GM19351 (cell line): Measurements from ENCODE around the gene COLQ.
"Not testable (repeated sequence)": the region's sequence is repeated elsewhere in the genome, so short reads cannot be mapped to it uniquely, and the experiment has no call there.

ENCODE experiments used
- ATAC-seq: cut with Tn5 transposase; IDR thresholded peaks from one replicate; pipeline ENCODE4 v1.9.1; 2021; ENCODE audit warnings: mild to moderate bottlenecking, moderate library complexity; ENCODE audit not compliant: unreplicated experiment

Gene COLQ

GRCh38 chr3:15521573-15521965, at the start of gene COLQ:
Gene COLQ, minus strand, starts transcription at chr3:15521706. Its CDS starts 81 bp downstream, at chr3:15521625.
- ATAC-seq, result no peak

GRCh38 chr3:15563190-15563589, 41.7 kb upstream of the COLQ start:
- ATAC-seq, result no peak

- ATAC-seq, result no peak
Observed at GRCh38 chr3:15562560-15562959, 41.1 kb upstream of the COLQ start.

GRCh38 chr3:15558581-15558980, 37.1 kb upstream of the COLQ start:
- no peak for ATAC-seq

GRCh38 chr3:15557511-15557946, 36.0 kb upstream of the COLQ start:
- peak; percentile 62 for ATAC-seq

- peak; percentile 91 for ATAC-seq
Observed at GRCh38 chr3:15556512-15556911, 35.0 kb upstream of the COLQ start.

DNA sequence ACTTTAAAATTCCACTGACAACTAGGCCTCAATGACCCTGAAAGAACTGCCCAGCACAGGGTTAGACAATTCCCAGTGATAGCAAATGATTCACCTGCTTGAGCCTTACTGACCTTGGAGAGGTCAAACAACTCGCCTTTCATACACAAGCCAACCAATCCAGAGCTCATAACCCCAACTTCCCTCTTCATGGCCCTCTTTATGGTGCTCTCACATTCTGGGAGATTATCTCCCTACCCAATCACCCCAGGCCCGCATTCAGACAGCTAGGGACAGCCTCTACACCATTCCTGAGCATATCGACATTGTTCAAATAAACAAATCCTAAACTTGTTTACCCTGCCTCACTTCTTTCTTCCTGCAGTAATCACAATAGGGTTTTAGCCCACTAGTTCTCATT, 32.2 kb upstream of the COLQ start:
- no peak for ATAC-seq

DNA sequence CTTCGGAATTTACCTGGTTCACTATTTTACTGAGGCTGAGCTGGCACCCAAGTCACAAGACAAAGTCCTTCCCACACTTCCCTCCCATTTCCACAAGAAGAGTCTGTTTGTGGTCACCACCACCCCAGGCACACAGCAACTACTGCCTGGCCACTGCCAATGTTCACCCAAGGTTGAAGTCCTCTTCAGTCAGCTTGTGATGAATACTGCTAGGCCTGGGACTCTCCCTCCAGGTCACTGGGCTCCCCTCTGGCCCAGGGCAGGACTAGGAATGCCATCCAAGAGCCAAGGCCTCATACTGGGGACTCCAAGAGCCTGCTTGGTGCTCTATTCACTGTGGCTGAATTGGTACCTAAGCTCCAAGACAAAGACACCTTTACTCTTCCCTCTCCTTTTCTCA, 30.4 kb upstream of the COLQ start:
- no peak for ATAC-seq

DNA sequence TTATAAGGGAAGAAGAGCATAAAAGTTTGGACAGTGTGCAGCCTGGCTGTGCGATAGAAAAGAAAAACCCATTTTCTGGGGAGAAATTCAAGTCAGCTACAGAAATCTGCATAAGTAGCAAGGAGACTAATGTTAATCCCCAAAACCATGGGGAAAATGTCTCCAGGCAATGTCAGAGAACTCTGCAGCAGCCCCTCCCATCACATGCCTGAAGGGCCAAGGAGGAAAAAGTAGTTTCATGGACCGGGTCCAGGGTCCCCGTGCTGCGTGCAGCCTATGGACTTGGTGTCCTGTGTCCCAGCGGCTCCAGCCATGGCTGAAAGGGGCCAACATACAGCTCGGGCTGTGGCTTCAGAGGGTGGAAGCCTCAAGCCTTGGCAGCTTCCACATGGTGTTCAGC, 28.3 kb upstream of the COLQ start:
- no peak for ATAC-seq

GRCh38 chr3:15542614-15543013, 21.1 kb upstream of the COLQ start:
- no peak for ATAC-seq

GRCh38 chr3:15541371-15541770, 19.9 kb upstream of the COLQ start:
- no peak for ATAC-seq

DNA sequence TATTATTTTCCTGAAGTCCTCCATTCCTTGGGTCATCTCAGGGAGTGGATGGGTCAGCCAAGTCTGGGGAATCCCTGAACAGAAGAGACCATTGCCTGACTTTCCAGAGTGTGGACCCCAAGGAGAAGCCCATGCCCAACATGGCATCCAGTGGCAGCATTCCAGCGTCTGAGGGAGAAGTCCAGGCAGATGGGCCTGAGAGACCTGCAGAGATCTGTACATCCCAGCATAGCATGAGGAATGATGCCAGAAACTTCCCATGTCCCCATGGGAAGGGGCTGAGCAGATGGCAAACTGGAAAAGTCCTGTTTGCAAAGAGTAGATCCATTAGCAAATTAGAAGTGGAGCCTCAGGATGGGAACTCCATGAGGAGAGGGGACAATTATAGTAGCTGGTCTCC, 17.6 kb upstream of the COLQ start:
- no peak for ATAC-seq

DNA sequence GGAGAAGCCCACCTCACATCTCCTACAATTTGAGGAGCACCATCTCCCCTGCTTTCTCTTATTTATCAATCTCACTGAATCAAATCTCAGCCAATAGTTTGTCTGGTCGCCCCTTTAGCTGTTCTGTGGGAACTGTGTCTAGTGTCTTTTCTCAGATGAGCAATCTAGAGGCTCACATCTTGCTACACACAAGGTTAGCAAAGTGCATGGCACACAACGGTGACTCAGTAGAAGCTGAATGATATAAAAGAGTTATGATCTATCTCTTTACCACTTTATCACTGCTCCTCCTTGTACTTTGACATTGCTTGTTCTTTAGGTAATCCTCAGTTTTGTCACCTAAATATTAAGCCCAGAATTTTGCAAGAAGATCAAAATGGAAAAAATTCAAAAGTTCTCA, 16.8 kb upstream of the COLQ start:
- no peak for ATAC-seq

DNA sequence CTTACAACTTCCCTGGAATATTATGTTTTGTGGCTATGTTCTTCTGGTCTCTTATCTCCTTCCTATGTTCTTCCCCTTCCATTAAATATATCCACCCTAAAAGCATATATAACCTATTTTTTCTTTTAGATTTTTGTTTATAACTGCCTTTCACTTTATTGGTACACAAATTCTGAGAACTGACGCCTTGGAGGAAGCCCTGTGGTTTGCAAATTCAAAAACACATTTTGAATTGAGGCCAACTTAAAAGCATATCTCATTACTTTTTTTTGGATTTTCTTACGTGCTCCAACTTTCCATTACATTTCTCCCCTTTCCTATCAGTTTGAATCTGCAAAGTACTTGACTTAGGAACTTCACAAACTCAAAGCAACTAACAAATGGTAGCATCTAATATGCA, 15.3 kb upstream of the COLQ start:
- no peak for ATAC-seq

GRCh38 chr3:15535732-15536131, 14.2 kb upstream of the COLQ start:
- peak; percentile 70 for ATAC-seq

DNA sequence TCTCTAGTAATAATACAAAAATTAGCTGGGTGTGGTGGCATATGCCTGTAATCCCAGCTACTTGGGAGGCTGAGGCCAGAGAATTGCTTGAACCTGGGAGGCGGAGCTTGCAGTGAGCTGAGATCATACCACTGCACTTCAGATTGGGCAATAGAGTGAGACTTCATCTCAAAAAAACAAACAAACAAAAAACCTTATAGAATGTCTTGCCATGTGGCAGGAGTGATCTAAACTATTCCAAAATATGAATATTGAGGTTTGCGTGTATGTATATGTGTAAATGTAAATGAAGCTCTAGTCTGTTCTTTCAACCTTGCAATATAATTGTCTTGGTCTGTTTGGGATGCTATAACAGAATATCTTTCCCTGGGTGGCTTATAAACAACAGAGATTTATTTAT, 11.1 kb upstream of the COLQ start:
- not testable (repeated sequence) for ATAC-seq

DNA sequence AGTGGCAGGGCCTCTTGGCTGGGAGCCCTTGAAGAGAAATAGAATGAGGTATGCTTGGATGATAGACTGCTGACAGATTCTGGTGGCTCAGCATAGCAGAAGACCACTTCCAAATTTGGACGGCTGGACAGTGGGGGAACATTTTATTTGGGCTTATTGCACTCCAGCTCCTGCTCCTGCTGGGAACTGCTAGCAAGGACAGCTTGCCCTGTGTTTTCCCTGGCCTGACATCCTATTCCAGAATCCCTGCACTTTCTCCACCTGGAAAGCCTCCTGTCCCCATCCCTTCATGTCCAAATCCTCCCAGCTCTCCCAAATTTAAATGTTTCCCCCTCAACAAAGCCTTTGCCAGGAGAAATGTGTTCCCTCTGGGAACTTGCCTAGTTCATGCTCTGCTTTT, 9.8 kb upstream of the COLQ start:
- ATAC-seq, result no peak

DNA sequence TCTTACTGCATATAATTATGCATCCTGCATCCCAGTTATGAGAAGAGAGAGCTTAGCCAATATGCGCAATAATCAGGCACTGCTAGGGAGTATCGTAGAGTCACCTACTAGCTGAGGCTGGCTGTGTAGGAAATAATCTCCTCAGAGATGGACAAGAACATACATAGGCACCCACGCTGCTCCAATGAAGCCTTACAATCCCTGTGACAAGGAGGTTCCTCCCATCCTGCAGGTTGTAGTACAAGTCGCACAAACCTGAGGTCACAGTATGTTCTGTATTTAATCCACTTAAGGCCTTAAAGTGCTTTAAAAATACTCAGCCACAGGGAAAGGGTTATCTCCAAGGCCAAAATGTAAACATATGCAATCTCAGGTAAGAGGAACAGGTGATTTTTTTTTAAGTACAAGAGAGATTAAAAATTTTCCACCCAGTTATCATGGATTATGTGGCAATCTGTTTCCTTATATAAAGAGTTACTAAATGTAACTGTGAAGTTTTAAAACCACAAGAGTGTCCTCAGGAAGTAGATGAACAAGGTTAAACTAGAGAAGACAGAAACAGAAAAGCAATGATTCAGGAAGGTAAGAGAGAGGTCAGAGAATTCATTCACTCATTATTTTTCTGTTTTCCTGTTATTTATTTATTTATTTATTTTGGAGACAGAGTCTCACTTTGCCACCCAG, 7.5 kb upstream of the COLQ start:
- ATAC-seq, result no peak

GRCh38 chr3:15527031-15527459, 5.5 kb upstream of the COLQ start:
- ATAC-seq, result no peak

- ATAC-seq, result no peak
Observed at GRCh38 chr3:15525790-15526189, 4.3 kb upstream of the COLQ start.

DNA sequence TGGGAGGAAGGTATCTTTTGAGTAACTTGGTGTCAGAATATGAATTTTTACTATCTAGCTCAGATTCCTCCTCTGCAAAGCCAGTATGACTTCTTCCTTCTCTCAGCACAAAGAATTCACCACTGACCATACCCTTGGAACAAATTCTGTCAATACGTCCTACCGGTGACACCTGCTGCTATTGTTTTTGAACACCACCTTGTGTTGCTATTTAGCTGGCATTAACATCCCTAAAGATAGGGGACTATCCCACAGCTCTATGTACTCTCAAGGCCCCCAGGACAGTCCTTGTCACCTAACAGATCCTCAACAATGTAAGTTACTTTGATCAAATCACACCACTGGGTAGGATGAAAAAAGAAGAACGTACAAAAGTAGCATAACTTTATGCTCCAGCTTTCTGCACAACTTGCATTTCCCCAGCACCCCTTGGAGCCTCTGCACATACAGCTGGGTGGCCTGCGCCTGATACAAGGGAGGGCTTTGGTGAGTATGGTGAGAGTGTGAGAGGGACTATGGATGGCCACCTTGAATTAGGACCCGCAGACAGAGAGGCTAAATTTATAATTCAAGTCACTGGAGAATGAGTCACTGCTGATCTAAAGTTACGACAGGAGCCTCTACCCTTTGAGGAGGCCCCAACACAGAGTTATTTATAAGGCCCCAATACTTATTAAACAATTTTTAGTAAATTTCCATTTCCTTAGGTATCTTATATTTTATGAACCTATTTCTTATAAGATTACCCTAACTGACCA, 2.3 kb upstream of the COLQ start:
- ATAC-seq, result no peak

- ATAC-seq, result no peak
Observed at GRCh38 chr3:15522016-15522415, 510 bp upstream of the COLQ start.
